Liver (tissue), 9 donors: ENCODE results near the gene TNNI3K. TPM values are rescaled to one million over a fixed set of nuclear protein-coding genes. Genes with fewer than 3 reads are reported as not detected.

Source experiments
- DNase-seq: peaks from one replicate; pipeline ENCODE4 v3.0.0-alpha.2; 2017; ENCODE audit warnings: low spot score
- H3K27ac ChIP-seq, 2 donors: one replicate each; pipeline ENCODE4 v1.7.0; 2013; ENCODE audit warnings: inconsistent platforms in 2 of 2, low read length in 2 of 2, control low read depth in 1 of 2, low read depth in 1 of 2, mild to moderate bottlenecking in 1 of 2
- H3K27me3 ChIP-seq, 4 donors: one replicate each; pipeline versions ENCODE4 v1.6.1 to v1.7.0; 2013; ENCODE audit warnings: low read length in 3 of 4, inconsistent platforms in 1 of 4, mild to moderate bottlenecking in 1 of 4, moderate library complexity in 1 of 4; ENCODE audit not compliant: control insufficient read depth in 4 of 4, insufficient read depth in 4 of 4
- H3K36me3 ChIP-seq, 4 donors: one replicate each; pipeline versions ENCODE4 v1.6.1 to v1.7.0; 2013; ENCODE audit warnings: low read length in 3 of 4, mild to moderate bottlenecking in 3 of 4, low read depth in 1 of 4, moderate library complexity in 1 of 4; ENCODE audit not compliant: control insufficient read depth in 4 of 4, insufficient read depth in 3 of 4
- H3K4me1 ChIP-seq, 4 donors: one replicate each; pipeline versions ENCODE4 v1.6.1 to v1.7.0; 2013; ENCODE audit warnings: low read length in 3 of 4, mild to moderate bottlenecking in 3 of 4, moderate library complexity in 1 of 4; ENCODE audit not compliant: control insufficient read depth in 4 of 4, insufficient read depth in 4 of 4
- H3K4me3 ChIP-seq, 3 donors: one replicate each; pipeline versions ENCODE4 v1.6.1 to v1.7.0; 2013; ENCODE audit warnings: low read length in 3 of 3, control low read depth in 1 of 3, low read depth in 1 of 3, mild to moderate bottlenecking in 1 of 3
- H3K9ac ChIP-seq, 2 donors: one replicate each; pipeline ENCODE4 v1.7.0; 2013; ENCODE audit warnings: low read length in 2 of 2, mild to moderate bottlenecking in 2 of 2, moderate library complexity in 2 of 2, control low read depth in 1 of 2, low read depth in 1 of 2
- H3K9me3 ChIP-seq, 4 donors: one replicate each; pipeline versions ENCODE4 v1.6.1 to v1.7.0; 2013; ENCODE audit warnings: low read length in 3 of 4; ENCODE audit not compliant: control insufficient read depth in 4 of 4
- ATF3 ChIP-seq: IDR thresholded peaks from 2 replicates; pipeline ENCODE4 v1.6.1; 2016; ENCODE audit warnings: antibody characterized with exemption
- CTCF ChIP-seq: fragments of 150-350 bp; IDR thresholded peaks from 2 replicates; pipeline ENCODE4 v1.5.1; 2017; ENCODE audit warnings: improper control_type of control experiment, low read depth, low read length; ENCODE audit not compliant: missing input control
- EGR1 ChIP-seq, 2 donors: IDR thresholded peaks; 2 replicates each; pipeline ENCODE4 v1.6.1; 2016 to 2018; ENCODE audit warnings: antibody characterized with exemption in 2 of 2, low read depth in 2 of 2
- FOXA1 ChIP-seq: IDR thresholded peaks from 2 replicates; pipeline ENCODE4 v1.6.1; 2016; ENCODE audit warnings: antibody characterized with exemption
- FOXA2 ChIP-seq: IDR thresholded peaks from 2 replicates; pipeline ENCODE4 v1.6.1; 2016; ENCODE audit warnings: antibody characterized with exemption
- GABPA ChIP-seq, 2 donors: IDR thresholded peaks in 1 of 2; conservative IDR thresholded peaks in 1 of 2; 2 replicates each; pipeline ENCODE4 v1.6.1; 2016; ENCODE audit warnings: antibody characterized with exemption in 2 of 2, mild to moderate bottlenecking in 1 of 2, moderate library complexity in 1 of 2
- HNF4A ChIP-seq, 2 donors: conservative IDR thresholded peaks; 2 replicates each; pipeline ENCODE4 v1.6.1; 2016; ENCODE audit warnings: antibody characterized with exemption in 2 of 2, mild to moderate bottlenecking in 2 of 2
- HNF4G ChIP-seq: IDR thresholded peaks from 2 replicates; pipeline ENCODE4 v1.6.1; 2016; ENCODE audit warnings: antibody characterized with exemption
- JUND ChIP-seq, 2 donors: IDR thresholded peaks; 2 replicates each; pipeline ENCODE4 v1.6.1; 2016; ENCODE audit warnings: antibody characterized with exemption in 2 of 2
- MAX ChIP-seq: IDR thresholded peaks from 2 replicates; pipeline ENCODE4 v1.6.1; 2016; ENCODE audit warnings: antibody characterized with exemption
- NR2F2 ChIP-seq: IDR thresholded peaks from 2 replicates; pipeline ENCODE4 v1.6.1; 2016; ENCODE audit warnings: antibody characterized with exemption
- RAD21 ChIP-seq, 2 donors: IDR thresholded peaks; 2 replicates each; pipeline ENCODE4 v1.6.1; 2016; ENCODE audit warnings: antibody characterized with exemption in 2 of 2, mild to moderate bottlenecking in 2 of 2
- REST ChIP-seq: IDR thresholded peaks from 2 replicates; pipeline ENCODE4 v1.6.1; 2016; ENCODE audit warnings: antibody characterized with exemption, mild to moderate bottlenecking
- RXRA ChIP-seq, 2 donors: IDR thresholded peaks; 2 replicates each; pipeline ENCODE4 v1.6.1; 2017 to 2018; ENCODE audit warnings: antibody characterized with exemption in 2 of 2, mild to moderate bottlenecking in 1 of 2
- SP1 ChIP-seq: IDR thresholded peaks from 2 replicates; pipeline ENCODE4 v1.6.1; 2018; ENCODE audit warnings: antibody characterized with exemption, mild to moderate bottlenecking
- TAF1 ChIP-seq: conservative IDR thresholded peaks from 2 replicates; pipeline ENCODE4 v1.6.1; 2016; ENCODE audit warnings: antibody characterized with exemption, mild to moderate bottlenecking
- YY1 ChIP-seq: IDR thresholded peaks from 2 replicates; pipeline ENCODE4 v1.6.1; 2016; ENCODE audit warnings: antibody characterized with exemption, mild to moderate bottlenecking
- ZBTB33 ChIP-seq: IDR thresholded peaks from 2 replicates; pipeline ENCODE4 v1.6.1; 2016; ENCODE audit warnings: antibody characterized with exemption
- WGBS: extraction: QIAGEN DNeasy Blood & Tissue Kit; methylation state at CpG from one replicate; pipeline ENCODE4 v1.1.7; 2013; 5-methylcytosine and 5-hydroxymethylcytosine counted together
- polyA plus RNA-seq, 2 donors: library from polyadenylated mRNA; stranded (reverse) in 1 of 2; unstranded in 1 of 2; fragments of 200-250 nt in 1 of 2; fragments of >200 nt in 1 of 2; fragmentation: Nextera tagmentation in 1 of 2; extraction: Ambion mirVana in 1 of 2; gene quantifications; one replicate each; pipeline versions ENCODE4 v1.2.1 to v1.2.3, GENCODE V29; 2013 to 2015
- total RNA-seq, 2 donors: library from RNA; depleted of rRNA; stranded (reverse); fragments of >200 nt; gene quantifications; one replicate each; pipeline ENCODE4 v1.2.3, GENCODE V29; 2014
- donor health status: healthy.
- donor health status: healthy.
- donor health status: healthy.
- donor health status: healthy.
- donor health status: healthy.

The TNNI3K gene
- total and polyA plus RNA-seq, 4 donors, result 0.09 to 0.10 TPM; not detected in 2

GRCh38 chr1:74470251-74470650, 235.1 kb downstream of the TNNI3K start:
- Histone ChIP-seq H3K36me3 (no peaks in the 10 kb centered on the region), H3K27me3 (no peaks in the 10 kb centered on the region), H3K9me3 (no peaks in the 10 kb centered on the region), H3K9ac (no peak overlapping the region), H3K4me1 (no peaks in the 10 kb centered on the region), H3K27ac (no peak overlapping the region), H3K4me3 (no peak overlapping the region)
- no peak for DNase-seq
- TF ChIP-seq YY1, result no peak
- TF ChIP-seq JUND (IDR thresholded peaks at IDR 0.05), result no peak
- TF ChIP-seq HNF4A (conservative IDR thresholded peaks at IDR 0.05), result no peak
- TF ChIP-seq FOXA2, result no peak
- no peak for TF ChIP-seq CTCF
- no peak for TF ChIP-seq NR2F2
- no peak for TF ChIP-seq GABPA (IDR thresholded peaks at IDR 0.05 in 1 of 2, conservative IDR thresholded peaks at IDR 0.05 in 1 of 2)
- TF ChIP-seq FOXA1, result no peak
- no peak for TF ChIP-seq SP1
- TF ChIP-seq ATF3, result no peak
- no peak for TF ChIP-seq HNF4G
- TF ChIP-seq RAD21 (IDR thresholded peaks at IDR 0.05), result no peak
- TF ChIP-seq ZBTB33, result no peak
- no peak for TF ChIP-seq EGR1 (IDR thresholded peaks at IDR 0.05; ENCODE audit: low read depth in 2 of 2)
- TF ChIP-seq REST, result no peak
- no peak for TF ChIP-seq MAX
- no peak for TF ChIP-seq RXRA (IDR thresholded peaks at IDR 0.05)
- 65% methylated on average over 3 of the region's 3 CpGs for WGBS

- no peaks in the 10 kb centered on the region for H3K4me1 ChIP-seq
- DNase-seq, result no peak
- 45% methylated on average over 3 of the region's 3 CpGs for WGBS
- no peak overlapping the region for H3K27ac ChIP-seq
- no peaks in the 10 kb centered on the region for H3K27me3 ChIP-seq
- no peak overlapping the region for H3K9ac ChIP-seq
- no peak overlapping the region for H3K4me3 ChIP-seq
- H3K36me3 ChIP-seq, result no peaks in the 10 kb centered on the region
- TF ChIP-seq TAF1 (no peak), FOXA1 (no peak), FOXA2 (no peak), RAD21 (IDR thresholded peaks at IDR 0.05) (no peak), ATF3 (no peak), HNF4G (no peak), NR2F2 (no peak), HNF4A (conservative IDR thresholded peaks at IDR 0.05) (no peak)
- H3K9me3 ChIP-seq, result no peaks in the 10 kb centered on the region
Measured at GRCh38 chr1:74470936-74471335, 235.7 kb downstream of the TNNI3K start.
